ENCODE measurements around the gene TIMP3.
A peak's percentile ranks its signal among the peaks of the same experiment; 100 is the strongest.

TIMP3 gene

DNA sequence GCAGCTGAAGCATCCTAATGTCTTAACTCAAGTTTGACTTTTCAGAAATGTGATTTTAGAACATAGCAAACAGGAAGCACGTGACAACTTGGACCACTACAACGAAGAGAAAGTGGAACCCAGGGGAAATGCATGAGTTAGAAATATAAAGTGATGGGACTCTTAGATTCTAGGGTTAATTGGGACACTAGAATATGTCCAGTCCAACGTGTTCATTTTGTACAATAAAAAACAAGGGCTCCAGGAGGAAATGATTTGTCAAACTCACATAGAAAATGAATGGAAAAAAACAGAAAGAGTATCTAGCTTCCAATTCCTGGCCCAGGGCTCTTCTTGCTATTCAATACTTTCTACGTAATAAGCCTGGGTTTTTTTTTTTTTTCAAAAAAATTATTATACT is 30.7 kb downstream of the TIMP3 start:
- no peak for DNase-seq

DNA sequence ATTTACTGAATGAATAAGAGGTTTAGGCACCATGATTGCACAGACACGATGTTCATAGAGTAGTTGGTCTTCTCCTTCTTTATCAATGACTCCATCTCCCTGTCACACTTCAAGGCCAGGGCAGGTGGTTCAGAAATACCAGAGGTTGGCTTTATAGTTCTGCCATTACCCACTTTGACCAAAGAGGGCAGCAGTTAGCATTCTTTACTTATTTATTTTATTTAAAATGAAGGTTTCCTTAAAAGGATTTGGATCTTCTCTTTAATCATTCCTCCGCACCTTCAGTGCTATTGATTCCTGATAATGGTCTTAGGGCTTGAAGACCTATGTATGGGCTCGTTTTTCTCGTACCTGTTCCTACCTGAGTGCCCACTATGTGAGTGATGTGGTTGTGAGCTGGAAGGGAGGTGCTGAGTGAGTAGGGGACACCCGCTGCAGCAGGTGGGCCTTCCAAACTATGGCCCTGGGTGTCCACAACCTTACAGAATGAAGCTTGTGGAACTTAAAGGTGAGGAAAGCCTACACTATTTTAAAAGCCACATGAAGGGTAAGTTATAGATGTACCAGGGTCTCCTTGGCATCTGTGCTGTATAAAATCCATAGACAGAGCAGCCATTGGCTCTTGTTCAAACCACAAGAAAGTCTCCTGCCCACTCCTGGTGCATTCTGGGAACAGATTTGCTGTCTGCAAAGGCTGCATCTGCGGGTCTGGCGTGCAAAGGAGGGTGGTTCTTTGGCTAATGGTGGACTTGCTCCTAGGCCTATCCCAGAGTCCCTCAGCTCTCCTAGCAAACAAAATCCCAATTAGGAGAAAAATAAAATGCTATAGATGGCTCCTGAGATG is 35.0 kb downstream of the TIMP3 start:
- DNase-seq, result peak; percentile 26

DNA sequence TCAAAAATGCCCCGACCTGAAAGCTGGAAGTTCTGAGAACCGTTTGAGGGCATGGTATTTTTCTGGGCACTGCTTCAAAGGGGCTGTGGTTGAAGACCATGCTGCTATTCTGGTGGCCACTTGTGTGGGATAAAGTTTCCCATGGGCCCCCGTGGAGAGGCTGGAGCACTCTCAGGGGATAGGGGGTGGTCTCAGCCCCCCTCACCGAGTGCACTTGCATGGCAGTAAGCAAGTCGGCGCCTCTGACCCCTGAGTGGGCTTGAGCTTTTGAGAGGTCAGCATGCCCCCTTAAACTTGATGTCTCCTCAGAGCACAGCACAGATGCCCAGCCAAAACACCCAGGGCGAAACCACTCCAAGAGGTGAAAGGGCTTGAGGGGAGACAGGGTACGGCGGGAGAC is 35.6 kb downstream of the TIMP3 start:
- DNase-seq, result no peak

DNA sequence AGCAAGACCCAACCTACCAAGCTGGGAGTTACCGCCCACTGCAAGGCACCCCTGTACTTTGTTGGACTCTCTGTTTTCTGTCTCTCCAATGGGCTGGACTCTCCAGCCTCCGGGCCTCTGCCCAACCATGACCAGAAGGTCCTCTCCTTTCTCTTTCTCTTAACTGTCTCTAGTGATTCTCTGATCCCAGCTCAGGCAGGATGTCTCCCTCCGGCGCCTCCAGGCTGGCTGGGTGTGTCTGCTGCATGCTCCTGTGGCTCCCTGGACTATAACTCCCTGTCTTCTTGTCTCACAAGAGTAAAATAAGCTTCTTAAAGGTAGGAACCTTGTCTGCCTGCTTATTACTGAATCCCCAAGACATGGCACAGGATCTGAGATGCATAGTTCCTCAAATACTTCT is 36.3 kb downstream of the TIMP3 start:
- no peak for DNase-seq

GRCh38 chr22:32839831-32840584 is 38.5 kb downstream of the TIMP3 start:
- no peak for DNase-seq

- DNase-seq, result no peak
Measured at GRCh38 chr22:32841175-32841574, 39.7 kb downstream of the TIMP3 start.

DNA sequence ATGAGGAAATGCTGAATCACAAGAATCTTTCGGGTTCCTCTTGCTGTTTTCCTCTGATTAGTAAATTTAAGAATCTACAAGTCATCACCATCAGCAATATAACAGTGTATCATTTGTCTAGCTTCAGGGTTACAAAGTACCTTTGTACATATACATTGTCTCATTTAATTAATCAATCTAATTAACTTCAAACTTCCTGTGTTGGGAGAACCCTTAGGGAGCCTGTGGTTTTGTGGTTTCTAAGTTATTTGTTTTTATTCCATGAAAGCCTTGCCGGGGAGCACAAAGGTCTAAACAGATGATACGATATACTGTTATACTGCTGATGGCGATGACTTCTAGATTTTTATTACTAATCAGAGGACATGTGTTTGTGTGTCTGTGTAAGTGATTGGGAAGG is 41.0 kb downstream of the TIMP3 start:
- DNase-seq, result no peak

GRCh38 chr22:32843300-32843699 is 41.8 kb downstream of the TIMP3 start:
- DNase-seq, result no peak

DNA sequence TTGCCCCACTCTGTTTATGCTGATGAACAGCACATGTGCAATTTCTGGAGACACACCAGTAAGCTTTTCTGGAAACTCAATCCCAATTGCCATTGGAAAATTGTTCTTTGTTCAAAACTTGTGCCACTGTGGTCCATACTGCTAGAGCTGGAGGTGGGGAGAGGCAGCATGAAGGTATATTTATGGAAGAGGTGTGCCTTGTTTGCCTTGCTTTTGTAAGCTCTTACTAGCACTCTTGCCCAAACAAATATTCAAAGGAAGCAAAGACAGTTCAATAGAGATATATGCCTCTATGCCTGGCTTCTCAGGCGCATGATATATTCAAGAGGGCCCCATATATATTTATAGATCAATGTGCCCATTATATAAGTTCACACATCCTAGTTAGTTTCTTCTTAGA is 42.7 kb downstream of the TIMP3 start:
- DNase-seq, result no peak

DNA sequence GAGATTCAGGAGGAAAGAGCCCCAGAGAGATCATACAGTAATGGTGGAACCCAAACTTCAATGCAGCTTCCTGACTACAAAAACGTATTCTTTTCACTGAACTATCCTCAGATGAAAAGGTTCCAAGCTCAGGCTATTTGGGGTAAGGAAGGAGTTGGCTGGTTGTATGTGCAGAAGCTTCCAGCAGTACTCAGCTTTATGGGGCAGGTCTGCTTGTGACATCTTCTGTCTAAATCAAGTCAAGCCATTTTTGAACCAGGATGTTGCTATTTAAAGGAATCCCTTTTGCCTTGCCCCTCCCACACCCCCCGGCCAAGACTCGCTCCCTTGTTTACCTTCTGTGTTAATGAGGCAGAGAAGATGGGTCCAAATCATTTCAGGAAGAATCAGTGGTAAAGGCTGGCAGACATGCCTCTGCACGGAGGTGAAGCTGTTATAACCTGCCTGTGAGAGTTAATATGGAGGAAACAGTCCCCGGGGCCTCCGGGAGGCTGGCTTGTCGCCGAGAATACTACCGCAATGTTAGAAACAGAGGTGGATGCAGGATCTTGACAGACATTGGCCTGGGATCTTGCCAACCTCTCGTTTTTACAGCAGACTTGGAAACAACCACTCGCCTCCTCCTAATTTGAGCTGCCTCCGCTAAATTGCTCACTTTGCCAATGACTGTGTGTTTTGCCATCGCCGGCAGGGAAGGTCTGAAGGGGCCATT is 45.4 kb downstream of the TIMP3 start:
- DNase-seq, result no peak

DNA sequence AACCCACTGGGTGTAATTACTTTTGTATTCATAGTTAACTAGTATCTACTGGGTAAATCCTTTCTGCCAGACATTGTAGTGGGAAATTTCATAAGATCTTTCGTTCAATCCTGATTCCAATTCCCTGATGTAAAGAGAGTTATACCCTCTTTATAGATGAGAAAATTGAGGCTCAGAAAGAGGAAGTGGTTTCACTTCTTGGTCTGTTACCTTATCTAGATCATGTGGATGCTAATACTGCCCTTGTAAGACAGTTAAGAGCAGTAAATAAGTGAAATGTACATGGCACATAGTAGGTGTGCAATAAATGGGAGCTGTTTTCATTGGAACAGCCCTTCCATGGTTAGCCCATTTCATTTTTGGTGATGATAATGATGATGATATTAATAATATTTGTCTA is 46.7 kb downstream of the TIMP3 start:
- no peak for DNase-seq

- no peak for DNase-seq
Measured at GRCh38 chr22:32849501-32849900, 48.0 kb downstream of the TIMP3 start.

DNA sequence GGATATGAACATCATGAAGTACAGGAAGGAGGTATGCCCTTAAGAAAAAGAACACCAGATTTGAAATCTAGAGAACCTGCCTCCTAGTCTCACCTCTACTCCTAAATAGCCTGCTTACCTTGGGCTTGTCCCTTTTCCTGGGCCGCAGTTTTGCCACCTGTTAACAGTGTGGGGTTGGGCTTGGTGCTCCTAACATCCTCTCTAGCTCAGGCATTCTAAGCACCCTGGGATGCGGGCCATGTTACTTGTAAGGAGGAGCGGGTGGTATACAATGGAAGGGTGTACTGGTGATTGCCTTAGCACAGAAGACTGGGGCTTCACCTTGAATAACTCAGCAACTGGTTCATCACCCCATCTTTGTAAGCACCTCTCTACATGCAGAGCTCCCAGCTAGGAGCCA is 48.7 kb downstream of the TIMP3 start:
- DNase-seq, result no peak

- DNase-seq, result no peak
Measured at GRCh38 chr22:32850591-32851517, 49.3 kb downstream of the TIMP3 start.

GRCh38 chr22:32852395-32853251 is 51.1 kb downstream of the TIMP3 start:
- DNase-seq, result no peak

- DNase-seq, result no peak
Measured at GRCh38 chr22:32853662-32854061, 52.2 kb downstream of the TIMP3 start.

- DNase-seq, result no peak
Measured at GRCh38 chr22:32854351-32854804, 52.9 kb downstream of the TIMP3 start.

- no peak for DNase-seq
Measured at GRCh38 chr22:32855045-32855756, 53.7 kb downstream of the TIMP3 start.

- no peak for DNase-seq
Measured at GRCh38 chr22:32858121-32858703, 56.7 kb downstream of the TIMP3 start.

GRCh38 chr22:32858957-32859356 is 57.5 kb downstream of the TIMP3 start:
- DNase-seq, result no peak

All from kidney glomerular epithelial cell (primary cell).